ENCODE results near the gene IGSF9.

Gene IGSF9

DNA sequence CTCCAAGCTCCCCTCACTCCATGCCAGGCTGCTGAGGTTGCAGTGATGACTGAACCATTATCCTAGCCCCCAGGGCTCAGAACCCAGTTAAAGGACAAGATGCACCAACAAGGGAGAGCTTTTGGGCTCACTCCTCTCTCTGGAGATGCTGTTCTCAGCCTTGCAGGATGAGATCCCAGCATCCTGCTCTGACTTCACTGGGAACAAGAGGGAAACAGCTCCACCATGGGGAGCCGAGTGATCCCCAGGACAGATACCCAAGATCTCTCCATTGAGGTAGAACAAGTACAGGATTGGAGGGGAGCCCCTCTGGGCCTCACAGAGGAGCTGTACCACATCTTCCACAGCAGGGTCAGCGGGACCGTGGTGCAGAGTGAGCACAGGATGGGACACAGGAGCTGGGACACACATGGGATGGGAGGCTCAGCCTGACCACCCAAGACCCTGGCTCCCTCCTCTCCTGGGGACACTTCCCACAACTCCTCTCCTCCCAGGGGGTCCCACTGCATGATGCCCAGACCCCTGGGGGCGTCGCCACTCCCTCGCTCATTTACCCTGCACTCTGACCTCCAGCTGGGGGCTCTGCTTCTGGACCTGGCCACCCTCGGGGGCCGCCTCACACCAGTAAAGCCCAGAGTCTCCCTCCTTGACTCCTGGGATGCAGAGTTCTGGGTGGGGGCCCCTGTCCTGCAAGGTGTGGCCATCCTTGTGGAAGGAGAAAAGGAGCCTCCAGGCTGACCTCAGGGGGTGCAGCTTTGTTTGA is 27.2 kb upstream of the IGSF9 start:
- DNase-seq (ENCODE audit: low read depth, low spot score) = no peak

DNA sequence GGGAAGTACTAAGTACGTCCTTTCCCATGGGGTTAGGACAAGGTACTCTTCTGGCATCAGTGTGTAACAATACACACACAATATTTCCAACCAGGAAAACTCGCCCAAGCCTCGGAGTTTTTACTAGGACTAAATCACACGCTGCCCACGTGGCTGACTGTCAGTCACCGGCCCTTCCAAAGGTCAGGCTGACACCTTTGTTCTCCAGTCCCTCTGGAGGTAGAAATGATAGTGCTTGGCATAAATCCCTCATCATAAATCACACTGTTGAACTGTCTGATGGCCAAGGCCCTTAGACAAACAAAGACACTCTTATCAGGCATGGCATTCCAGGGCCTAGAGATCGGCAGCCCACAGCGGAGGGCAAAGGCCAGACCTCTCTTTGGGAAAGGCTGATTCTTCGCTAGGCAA is 25.5 kb upstream of the IGSF9 start:
- no peak for DNase-seq (ENCODE audit: low read depth, low spot score)

DNA sequence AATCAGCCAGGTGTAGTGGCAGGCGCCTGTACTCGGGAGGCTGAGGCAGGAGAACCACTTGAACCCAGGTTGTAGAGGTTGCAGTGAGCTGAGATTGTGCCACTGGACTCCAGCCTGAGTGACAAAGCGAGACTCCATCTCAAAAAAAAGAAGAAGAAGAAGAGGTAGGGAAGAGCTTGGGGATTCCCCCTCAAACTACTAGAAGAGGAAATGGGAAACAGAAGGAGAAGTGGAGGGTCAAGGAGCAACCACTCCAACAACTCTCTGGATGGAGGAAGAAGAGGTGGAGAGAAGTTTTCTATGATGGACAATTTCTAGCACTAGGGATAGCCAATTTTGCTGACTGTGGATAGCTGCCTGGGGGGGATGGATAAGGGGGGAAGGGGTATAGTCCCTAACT is 23.5 kb upstream of the IGSF9 start:
- no peak for DNase-seq (ENCODE audit: low read depth, low spot score)

DNA sequence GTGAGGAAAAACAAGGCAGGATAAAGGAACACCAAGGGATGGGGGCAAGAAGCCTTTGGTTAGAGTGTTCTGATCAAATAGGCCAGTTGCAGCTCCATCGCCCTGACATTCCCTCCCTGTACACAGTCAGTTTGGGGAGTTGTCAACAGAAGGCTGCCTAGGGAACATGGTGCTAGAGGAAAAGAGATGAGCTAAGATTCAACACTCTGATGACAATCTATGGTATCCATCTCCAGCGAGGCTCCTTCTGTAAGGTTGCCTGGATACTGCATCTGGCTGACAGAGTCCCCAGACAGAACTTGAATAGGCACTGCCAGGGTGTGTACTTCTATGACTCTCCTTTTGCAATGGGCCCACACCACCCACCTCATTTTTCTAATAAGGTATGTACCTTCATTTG is 19.9 kb upstream of the IGSF9 start:
- DNase-seq (ENCODE audit: low read depth, low spot score) = no peak

DNA sequence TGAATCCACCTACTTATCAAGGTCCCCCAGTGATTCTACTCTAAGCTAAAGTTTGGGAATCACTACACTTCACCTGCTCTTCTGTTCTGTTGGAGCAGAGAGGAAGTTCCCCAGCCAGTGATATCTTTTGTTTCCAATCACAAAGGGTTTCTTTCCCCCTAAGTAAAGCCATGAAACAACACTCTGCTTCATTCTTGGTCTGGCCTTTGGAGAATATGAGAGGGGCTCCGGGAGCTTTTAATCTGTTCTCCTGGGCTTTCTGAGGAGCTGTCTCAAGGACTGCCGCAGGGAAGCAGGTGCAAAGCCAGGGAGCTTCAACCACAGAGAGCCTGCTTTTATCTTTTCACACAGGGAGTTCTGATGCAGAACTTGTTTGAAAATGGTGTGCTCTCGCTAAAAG is 18.7 kb upstream of the IGSF9 start:
- no peak for DNase-seq (ENCODE audit: low read depth, low spot score)

DNA sequence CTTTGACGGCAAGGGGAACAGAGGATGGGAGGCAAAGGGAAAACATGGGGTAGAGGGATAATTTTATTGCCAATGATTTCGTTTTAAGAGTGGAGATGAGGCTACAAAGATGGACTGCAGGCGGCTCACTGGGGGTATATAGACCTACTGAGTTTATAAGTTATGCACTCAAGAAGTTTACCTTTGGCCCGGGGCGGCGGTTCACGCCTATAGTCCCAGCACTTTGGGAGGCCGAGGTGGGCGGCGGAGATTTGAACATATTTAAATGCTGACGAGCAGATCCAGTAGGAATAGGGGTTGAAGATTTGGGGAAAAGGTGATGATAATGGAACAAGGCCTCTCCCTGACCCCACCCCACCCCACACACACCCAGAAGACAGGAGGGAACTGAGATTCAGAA is 16.8 kb upstream of the IGSF9 start:
- no peak for DNase-seq (ENCODE audit: low read depth, low spot score)

DNA sequence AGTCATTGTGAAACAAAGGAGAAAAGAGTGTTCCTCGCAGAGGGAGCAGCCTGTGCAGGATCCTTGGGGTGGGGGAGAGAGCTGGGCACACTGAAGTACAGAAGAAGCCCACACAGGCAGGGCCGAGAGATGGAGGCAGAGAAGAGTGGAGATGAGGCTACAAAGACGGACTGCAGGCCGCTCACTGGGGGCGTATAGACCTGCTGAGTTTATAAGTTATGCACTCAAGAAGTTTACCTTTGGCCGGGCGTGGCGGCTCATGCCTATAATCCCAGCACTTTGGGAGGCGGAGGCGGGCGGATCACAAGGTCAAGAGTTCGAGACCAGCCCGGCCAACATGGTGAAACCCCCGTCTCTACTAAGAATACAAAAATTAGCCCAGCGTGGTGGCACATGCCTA is 16.2 kb upstream of the IGSF9 start:
- no peak for DNase-seq (ENCODE audit: low read depth, low spot score)

DNA sequence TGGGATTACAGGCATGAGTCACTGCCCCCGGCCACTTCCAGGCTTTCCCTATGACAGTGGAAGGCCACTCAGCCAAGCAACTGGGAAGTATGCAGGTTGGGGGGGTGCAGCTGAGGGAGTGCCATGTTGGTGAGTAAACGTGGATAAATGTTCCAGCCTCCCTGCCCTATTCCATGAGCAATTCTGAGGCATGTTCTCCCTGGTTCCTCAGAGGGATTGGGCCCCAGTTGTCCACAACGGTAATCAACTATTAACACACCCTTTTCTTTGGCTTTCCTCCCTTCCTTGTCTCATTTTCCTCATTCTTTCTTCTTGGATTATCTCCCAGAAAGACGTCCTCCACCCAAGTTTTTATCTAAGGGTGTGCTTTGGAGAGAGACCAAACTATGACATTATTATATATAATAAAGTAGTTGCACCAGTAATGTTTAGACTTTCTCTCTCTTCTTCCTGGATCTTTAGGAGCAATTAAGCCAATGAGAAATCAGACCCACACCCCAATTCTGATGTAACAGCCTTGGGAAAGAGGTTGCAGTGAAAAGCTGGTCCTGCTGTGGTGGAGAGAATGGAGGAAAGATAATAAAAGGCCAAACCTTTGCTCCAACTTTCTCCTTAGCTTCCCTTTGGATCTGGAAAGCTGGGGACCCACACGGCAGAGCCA is 15.4 kb upstream of the IGSF9 start:
- peak; percentile 51 for DNase-seq (ENCODE audit: low read depth, low spot score)

DNA sequence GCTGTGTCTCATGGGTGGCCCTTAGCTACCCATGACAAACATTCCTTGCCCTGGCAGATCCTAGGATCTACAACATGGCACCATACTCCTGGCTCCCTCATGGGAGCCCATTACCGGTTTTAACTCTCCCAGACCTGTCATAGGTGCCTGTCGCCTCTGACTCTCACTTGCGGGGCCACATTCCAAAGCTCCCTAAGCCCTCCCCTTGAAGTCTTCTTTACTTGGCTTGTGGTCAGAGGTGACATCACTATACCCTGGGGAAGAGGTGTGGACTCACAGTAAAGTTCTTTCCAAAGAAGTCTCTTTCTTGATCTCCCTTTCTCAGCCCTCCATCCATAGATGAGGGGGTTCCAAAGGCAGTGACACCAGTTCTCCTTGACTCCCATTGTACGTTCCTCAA is 14.0 kb upstream of the IGSF9 start:
- no peak for DNase-seq (ENCODE audit: low read depth, low spot score)

DNA sequence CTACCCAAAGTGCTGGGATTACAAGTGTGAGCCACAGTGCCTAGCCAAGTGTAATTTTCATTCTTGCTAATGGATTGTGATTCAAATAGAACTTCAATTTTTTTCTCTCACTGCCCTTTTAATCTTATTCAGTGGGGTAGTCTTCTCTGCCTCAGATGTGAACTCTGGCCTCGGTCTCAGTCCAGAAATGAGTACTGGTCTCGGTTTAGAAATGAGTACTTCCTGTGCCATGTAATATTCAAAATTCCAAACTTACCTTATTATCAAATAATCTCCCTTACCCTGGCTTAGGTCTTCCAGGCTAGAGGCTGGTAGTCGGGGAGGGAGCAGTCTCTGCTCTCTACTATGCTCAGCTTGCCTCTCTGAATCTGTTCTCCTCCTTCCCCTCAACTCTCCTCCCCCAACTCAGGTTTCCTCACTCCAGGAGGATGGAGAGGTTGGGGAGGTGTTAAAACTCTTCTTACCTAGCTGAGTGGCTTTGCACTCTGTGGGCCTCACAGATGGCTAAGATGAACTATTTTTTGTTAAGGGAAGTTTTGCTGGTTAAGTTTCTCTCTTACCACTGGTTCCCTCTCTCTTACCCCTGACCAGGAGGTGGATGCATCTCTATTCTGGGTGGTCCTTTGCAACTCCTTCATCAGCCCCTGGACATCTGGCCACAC is 13.4 kb upstream of the IGSF9 start:
- DNase-seq (ENCODE audit: low read depth, low spot score) = no peak

DNA sequence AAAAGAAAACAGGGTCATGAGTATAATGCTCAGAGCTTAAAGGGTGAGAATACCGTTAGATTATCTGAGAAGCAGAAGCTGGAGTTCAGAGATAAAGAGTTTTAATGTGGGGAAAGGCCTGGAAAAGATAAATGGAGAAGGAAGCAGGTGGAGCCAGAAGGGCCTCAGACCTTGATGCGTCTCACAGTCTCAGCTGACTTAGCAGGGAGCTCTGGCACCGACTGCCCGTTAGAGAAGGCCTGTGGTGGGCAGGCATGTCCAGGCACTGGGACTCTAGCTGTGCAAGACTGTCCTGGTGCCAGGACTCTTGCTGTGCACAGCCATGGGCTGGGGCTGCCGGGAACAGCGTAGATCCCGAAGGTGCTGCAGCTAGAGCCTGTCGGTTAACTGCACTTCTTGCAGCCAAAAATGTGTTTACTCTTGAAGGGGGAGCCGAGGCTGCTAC is 12.4 kb upstream of the IGSF9 start:
- DNase-seq (ENCODE audit: low read depth, low spot score) = no peak

DNA sequence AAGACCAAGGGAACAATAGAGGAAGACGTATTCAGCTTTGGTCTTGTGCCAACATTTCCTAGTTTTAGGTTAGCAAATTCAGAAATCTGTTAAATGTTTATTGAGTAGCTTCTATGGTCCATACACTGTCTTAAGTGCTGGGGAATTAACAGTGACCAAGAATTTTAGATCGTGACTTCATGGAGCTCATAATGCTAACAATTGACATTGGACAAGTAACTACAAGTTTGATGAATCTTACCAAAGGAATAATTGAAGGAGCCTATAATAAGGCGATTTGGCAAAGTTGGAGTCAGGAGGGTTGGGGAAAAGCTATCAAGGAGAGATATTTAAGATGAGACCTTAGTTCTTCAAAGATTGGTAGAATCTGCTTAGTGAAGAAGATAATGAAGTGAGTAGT is 10.0 kb upstream of the IGSF9 start:
- DNase-seq (ENCODE audit: low read depth, low spot score) = no peak

DNA sequence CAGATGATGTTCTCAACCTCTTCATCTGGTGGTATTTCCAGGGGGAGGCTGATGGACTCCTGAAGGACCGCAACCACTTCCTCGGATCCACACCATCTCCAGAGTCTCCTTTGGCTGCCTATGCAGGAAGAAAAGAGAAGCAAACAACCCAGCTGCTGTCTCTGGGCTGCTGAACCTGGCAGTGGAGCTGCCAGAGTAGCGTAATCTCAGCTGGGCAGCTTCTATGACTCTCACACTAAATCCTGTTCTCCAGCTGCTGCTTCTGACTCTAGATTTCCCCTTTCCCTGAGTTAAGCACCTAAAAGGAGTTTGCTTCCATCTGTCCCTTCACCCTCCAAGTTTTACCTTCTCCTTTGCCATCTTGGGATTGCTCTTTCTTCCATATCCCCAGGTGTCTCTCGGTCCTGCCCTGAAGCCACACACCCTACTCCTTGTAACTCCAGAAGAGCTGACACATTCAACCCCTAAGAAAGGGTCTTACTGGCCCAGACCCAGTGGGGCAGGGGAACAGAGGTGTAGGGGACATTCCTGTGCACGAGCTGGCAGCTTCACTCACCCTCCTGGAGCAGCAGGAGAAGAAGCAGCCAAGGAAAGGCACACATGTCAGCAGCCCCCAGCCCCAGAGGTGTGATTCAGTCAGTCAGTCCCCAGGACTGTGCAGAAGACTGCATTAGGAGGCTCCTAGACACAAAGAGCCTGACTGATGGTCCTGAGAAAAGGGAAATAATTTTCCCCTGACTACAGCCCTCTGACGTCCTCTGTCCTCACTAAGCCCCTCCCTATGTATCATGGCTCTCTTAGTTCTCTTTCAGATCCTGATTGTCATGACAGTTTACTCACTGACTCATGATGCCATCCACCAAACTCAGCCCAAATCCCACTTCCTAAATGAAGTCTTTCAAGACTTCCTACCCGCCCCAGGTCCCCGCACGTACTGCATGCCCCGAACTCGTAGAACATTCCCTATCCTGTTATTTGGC is 8.4 kb upstream of the IGSF9 start, which contains the start of gene SLAMF9:
Gene SLAMF9 (minus strand): TSS at position 702 of the 980 bp plus-strand sequence. CDS start 100 bp downstream, at position 602.
- DNase-seq (ENCODE audit: low read depth, low spot score) = peak; percentile 48

DNA sequence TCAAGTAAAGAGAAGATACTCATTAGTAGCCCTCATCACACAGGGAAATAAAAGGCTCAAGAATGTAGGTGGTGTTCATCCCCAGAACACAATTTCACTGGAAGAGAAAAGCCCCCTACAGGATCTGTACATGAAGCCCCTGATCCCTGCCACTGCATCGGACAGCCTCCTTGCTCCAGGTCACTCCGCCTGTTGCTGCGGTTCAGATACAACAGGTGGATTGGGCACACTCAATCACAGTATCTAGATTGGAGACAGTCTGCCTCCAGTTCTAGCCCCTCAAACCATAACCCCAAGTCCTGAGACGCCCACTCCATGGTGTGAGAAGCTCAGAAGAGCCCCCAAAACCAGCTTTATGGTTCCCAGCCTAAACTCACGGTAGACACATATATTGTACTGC is 7.5 kb upstream of the IGSF9 start:
- no peak for DNase-seq (ENCODE audit: low read depth, low spot score)

DNA sequence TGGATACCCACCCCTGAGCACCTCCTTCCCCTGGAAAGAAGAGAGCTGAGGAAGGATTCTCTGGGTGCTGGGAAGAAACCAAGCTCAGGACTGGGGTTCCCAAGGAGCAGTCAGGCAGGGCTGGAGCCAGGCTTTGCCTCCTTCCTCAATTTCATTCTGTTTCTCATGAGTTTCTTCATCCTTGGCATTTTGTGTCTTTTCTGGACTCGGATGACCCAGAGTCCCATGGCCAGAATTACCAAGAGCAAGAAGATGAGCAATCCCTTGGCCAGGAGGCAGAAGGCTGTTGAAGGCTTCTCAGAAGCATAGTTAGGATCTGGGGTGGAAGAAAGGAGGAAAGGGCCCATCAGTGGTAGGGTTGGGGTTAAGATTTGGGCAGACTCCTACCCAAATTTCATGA is 6.1 kb upstream of the IGSF9 start:
- DNase-seq (ENCODE audit: low read depth, low spot score) = no peak

DNA sequence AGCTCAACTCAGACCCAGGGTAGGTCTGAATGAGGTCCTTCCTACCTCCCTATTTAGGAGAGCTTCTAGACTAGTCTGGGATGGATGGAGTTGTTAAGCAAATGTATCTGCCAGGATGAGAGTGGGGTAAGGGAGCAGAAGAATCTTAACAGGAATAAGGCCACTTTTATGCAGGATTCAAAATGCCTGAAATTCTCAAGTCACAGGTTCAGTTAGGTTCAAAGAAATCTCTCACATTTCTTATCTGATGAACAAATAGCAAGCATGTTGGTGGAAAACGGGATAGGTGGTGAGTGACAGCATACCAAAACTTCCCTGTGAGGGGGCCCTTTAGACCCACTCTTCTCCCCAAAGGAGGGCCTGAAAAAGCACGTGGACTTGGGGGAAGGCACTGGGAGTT is 5.6 kb upstream of the IGSF9 start:
- DNase-seq (ENCODE audit: low read depth, low spot score) = no peak

DNA sequence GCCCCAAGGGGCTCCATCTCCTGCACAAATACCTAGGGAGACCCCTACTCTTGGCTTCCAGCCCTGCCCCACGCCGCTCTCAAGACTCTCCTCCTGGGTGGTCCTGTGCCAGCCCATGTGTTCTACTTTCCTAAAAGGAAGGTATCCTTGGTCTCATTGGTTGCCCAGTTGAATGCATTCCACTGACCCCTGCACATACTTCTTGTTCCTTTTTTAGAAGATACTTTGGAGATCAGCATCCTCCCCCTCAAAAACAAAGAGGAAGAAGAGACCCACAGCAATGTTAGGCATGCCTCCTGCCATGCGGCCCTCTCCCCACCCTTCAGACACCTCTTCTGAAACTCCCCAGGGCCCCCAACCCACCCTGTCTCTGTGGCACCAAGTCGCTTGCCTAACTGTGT is 4.6 kb upstream of the IGSF9 start:
- DNase-seq (ENCODE audit: low read depth, low spot score) = no peak

DNA sequence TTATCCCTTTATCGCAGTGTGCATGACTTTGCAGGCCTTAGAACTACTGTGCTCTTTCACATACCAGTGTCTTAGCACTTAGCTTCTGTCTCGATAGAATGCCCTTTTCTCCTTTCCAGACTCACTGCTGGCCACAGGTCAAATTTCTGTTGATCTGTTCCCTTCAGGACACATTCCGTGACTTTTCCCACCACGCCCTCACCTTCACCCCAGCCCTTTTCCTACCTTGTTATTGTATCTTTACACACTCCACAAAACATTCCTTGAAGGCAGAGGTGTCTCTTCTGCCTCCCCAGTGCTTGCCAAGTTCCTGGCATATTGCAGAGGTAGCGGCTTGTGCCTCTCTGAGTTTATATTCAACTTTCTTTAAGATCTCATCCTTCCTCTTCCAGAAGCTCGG is 3.7 kb upstream of the IGSF9 start:
- no peak for DNase-seq (ENCODE audit: low read depth, low spot score)

DNA sequence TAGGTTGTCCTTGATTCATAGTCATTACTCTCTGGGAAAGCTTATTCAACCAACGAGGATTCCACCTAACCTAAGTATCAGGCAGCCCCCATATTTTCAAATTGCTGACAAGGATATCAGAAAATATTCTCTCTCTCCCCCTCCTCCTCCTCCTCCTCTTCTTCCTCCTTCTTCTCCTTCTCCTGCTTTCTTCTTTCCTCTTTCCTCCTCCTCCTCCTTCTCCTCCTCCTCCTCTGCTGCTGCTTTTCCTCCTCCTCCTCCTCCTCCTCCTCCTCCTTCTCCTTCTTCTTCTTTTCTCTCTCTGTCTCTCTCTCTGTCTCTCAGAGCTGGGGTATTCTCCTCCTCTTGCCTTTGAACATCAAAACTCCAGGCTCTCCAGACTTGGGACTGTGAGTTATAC is 2.5 kb upstream of the IGSF9 start:
- no peak for DNase-seq (ENCODE audit: low read depth, low spot score)

DNA sequence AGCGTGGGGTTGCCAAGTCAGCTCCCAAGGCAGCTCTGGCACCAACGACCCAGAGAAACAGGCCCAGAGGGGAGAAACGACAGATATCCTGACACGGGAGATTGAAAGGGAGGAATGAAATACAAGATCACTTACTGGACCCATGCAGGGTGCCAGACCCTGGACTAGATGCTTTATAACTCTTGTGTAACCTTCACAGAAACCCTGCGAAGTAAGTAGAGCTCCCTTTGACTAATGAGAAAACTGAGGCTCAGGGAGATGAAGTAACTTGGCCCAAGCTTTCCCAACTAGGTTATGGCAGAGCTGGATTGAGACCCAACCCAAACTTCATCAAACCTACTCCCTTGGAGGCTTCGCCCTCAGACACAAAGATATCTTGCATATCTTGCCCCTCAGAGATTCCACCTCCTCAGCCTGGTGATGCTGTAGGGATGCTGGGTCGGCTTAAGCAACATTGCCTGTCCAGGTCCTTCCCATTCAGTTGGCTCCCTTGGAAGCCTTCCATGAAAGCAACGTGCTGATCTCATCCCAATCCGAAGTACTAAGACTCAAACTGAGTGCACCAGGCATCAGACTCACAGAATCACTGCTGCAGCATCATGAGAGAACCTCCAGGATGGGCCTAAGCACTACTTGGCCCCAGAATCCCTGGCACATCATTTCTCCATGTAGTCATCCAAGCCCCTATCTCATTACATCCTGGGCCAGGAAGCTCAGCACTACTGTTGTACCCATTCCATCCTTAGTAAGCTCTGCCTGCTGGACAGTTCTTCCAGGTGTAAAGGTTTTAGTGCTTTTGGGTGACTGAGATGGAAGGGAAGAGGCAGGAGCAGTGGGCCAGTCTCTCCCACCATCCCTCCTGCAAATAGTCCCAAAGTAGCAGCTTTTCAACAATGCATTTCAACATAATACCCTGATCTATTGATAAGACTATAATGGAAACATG is 1.1 kb upstream of the IGSF9 start:
- no peak for DNase-seq (ENCODE audit: low read depth, low spot score)

Measured in astrocyte of the hippocampus (primary cell).